NCI-H2107 (cell line): ENCODE results near the gene MAPK8.

Source experiments
- DNase-seq: peaks from one replicate; lab custom pipeline; 2025; lab: John Stamatoyannopoulos, UW

Gene MAPK8

DNA sequence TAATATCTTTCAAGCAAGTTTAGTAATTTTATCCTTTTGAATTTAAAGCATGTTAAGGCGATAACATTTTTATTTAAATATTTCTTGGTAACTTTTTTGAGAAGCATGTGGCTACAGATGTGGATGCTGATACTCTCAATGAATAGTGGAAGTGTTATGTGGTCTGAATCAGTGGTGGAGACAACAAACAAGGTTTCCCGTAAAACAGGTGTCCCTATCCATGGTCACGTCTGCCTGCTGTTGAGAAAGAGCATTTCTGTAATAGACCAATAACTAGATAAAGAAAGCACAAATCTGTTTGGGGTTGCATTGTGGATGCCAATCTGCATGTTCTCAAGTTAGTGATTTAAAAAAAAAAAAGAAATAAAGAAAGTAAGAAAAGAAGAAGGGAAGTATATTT, 13.9 kb upstream of the MAPK8 start:
- DNase-seq: no peak

DNA sequence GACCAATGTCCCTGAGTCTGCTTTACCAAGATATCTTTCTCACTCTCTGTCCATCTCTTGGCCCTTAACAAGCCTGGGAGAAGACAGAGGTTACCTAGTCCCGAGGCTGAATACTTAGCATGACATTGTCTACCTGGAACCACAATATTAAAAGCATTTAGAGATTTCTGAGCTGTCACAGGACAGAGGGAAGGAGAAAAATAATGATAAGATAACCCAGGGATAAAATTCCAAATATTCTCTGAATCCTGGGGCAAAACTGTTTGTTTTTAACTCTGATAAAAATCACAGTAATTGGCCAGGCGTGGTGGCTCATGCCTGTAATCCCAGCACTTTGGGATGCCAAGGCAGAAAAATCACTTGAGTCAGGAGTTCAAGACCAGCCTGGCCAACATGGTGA, 12.0 kb upstream of the MAPK8 start:
- DNase-seq: no peak

DNA sequence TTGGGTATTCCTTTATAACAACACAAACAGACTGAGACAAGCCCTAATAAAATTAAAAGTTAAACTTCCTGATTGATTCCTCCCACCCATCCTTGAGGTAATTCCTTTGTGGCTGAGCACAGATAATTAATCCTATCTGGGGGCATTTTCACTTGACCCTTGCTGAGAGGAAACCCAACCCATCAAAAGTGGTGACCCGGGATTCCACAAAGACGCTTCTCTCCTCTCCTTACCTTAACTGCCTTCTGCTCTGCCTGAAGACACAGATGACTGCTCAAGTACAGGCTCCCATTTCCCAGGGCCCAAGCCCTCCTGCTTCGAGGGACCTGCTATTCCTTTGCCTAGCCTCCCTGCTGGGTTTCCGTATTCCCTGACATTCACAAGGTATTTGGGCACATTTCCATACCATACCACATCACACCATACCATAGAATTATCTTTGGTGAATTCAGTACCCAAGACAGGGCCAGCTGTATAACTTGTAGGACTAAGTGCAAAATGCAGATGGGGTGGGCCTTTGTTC, 9.8 kb upstream of the MAPK8 start:
- no peak for DNase-seq

DNA sequence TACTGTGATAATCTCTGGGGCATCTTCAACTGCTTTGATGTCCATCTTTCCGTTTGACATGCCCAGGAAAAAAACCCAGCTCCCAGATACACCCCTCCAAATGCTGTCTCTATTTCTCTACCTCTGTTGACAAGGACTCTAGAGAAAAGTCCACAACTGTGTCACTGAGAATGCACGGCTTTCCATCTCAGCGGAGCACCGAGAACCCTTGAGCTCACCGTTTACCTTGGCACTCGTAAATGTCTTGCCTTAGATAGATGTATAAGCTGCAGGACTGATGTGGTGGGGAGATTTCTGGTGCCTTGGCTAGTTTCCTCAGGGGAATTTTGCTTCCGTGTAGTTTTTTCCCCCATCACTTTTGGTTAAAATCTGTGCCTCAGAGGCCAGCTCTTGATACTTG, 7.4 kb upstream of the MAPK8 start:
- no peak for DNase-seq

DNA sequence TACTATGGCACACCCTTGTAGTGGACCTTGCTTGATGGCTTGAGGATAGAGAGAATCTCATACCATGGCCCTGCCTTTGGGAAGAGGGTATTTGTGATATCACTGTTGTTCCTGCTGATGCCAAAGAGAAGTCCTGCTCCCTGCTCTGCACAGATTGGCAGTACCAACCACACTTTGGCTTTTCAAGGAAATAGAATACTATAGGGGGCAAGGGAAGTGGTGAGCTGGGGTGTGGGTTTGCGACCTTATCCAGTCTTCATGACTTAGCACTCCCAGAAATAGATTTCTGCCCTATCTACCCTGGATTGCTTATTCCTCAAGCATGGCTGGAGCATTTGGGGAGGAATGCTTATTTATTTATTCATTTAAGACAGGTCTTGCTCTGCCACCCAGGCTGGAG, 6.8 kb upstream of the MAPK8 start:
- no peak for DNase-seq

DNA sequence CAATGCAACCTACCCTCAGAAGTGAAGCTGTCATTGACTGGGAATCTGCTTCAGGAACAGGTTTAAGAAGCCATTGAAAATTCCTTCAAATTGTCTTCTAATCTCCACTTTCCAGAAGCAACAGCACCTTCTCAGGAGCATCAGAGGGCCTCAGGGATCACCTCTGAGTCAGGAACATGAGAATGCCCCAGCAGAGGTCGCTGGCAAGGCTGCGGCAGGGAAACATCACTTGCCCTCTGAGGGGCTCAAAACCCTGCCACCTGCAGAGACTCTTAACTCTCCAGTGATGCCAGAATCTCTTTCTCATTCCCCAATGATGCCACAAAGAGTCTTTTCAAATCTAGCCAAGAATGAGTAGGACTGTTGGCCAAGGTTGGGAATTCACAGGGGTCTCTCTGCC, 5.9 kb upstream of the MAPK8 start:
- no peak for DNase-seq

DNA sequence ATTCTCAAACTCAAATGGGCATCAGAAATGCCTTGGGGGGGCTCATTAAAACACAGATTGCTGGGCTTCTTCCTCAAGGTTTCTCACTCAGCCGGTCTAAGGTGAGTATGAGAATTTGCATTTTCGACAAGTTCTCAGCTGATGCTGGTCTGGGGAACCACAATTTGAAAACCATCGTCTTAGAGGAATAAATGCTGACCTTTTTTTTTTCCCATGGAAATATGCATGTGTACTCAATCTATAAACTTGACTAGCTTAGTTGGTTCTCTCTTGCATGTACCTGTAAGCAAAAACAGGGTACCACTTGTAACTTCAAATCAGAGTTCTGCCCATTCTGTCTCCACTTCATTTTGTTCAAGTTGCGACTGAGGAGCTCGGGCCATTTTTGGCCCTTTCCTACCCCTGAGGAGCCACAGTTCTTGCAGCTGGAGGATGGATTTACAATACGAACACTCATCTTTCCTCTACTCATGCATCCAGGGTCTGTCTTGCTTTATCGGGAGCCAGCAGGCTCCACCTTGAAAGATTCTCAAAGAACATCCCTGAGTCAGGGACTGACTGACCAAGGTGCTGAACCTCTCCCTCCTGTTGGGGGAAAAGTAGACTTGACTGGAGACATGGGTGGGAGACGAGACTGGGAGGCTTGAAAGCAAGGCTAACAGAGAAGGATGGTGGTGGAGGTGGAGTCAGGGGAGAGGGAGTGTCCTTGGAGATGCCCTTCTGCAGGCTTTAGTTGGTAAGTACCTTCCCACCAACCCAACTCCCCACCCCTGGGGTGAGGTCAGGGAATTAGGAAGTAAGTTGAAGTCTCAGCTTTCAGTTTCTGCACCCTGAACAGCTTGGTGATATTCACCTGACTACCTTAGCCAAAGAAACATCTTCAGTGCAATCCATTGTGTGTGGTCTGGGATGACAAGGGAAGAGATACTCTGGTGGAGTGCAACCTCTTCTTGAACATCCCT, 3.7 kb upstream of the MAPK8 start:
- no peak for DNase-seq

DNA sequence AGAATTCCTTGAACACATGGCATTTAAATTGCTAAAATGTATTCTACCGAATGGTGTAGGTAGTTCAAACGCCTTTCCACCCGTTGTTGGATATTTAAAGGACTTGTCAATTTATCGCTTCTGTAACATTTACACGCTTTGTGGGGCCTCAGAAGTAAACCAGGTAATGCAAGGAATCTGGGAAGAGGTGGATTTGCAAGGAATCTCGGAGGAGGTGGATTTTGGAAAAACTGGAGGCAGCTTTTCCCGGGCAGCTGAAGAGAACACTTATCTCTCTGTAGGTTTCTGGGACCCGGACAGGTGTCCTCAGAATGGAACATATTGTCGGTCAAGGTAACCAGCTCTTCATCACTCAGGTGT, 592 bp upstream of the MAPK8 start:
- no peak for DNase-seq

DNA sequence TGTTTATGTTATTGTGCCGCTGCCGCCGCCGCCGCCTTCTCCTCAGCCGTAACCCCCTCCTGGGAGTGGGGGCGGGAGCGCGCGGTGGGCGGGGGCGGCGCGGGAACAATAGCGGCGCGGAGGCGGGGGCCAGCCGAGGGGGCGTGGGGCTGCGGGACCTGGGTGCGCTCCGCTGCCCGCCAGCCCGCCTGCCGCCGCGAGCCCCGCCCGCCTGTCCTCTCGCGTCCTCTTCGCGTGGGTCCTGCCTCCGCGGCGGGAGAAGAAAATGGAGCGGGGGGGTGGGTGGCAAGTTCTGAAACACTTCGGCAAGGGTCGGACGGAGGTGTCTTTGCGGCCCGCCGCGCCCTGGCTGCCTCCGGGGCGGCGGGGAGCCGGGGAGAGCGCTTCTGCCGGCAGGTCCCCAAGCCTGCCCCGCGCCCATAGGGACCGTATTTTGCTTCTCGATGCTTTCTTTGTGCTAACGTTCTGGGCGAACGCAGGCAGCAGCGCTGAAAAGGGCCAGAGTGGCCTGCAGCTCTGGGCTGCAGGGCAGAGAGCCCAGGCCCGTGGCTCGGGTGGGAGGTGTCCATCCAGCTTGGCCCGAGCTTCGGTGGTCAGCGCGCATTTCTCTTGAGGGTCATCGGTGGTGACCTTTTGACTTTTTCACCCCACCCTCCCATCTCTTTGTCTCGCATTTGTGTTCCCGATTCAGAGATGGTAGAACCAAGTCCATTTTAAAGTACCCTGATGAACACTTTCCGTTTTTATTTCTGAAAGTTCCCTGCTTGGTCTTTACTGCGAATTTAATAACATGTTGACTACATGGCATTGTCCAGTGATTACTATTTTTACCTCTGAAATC, 613 bp downstream of the MAPK8 start:
- peak; percentile 8 for DNase-seq

DNA sequence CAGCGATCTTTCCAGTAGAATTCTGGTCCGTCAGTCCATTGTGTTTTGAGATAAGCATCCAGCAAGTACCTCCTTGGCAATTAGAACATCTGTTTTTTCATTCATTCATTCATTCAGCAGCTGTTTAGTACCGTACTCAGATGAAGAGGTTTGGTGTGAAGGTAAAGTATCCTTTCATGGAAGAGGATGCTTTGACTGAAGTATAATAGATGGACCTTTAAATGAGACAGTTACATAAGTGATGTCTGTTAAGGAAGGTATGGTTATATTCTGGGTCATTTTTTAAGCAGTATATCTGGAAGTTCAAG, 1.2 kb downstream of the MAPK8 start:
- no peak for DNase-seq

DNA sequence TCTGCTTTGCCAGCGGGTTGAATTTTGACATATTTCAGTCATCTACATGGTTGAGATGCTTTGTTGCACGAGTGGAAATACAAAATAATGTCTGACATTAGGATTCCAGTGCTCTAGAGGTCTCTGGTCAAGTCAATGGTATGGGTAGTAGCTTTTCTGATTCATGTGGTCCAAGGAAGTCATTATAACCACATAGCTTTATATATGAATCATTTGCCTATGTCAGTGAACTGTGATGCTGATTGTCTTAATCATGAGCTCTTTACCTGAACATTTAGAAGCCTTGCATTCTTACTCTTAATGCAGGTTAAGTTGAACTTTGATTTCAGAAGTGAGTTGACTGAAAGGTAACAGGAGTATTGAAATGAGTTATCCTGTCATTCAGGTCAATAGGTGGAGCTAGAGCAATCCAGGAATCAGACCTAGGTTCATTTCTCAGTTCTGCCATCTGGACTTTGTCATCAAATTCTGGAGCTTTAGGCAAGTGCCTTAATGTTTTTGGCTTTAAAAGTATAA, 3.3 kb downstream of the MAPK8 start:
- no peak for DNase-seq

DNA sequence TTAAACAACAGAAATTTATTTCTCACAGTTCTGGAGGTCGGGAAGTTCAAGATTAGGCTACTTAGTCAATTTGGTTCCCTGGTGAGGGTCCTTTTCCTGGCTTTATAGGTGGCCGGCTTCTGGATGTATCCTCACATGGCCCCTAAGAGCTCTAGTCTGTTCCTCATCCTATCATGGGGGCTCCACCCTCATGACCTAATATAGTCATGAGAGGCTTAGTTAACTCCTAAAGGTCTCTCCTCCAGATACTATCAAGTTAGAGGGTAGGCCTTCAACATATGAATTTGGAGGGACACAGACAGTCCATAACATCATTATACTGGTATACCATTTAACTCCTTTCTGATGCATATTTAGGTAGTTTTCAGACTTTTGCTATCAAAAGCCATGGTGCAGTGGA, 7.6 kb downstream of the MAPK8 start:
- no peak for DNase-seq

DNA sequence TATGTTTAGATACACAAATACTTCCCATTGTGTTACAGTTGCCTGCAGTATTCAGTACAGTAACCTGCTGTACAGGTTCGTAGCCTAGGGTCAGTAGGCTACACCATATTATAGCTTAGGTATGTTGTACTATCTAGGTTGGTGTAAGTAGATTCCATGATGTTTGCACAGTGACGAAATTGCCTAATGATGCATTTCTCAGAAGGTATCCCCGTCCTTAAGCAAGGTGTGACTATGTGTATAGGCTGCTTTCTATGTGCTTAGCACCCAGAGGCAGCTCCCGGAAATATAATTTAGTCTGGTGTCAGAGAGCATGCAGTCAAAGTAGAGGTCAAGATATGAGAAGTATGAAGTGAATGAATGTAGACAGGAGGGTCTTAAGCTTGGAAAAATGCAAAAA, 9.8 kb downstream of the MAPK8 start:
- DNase-seq: no peak

DNA sequence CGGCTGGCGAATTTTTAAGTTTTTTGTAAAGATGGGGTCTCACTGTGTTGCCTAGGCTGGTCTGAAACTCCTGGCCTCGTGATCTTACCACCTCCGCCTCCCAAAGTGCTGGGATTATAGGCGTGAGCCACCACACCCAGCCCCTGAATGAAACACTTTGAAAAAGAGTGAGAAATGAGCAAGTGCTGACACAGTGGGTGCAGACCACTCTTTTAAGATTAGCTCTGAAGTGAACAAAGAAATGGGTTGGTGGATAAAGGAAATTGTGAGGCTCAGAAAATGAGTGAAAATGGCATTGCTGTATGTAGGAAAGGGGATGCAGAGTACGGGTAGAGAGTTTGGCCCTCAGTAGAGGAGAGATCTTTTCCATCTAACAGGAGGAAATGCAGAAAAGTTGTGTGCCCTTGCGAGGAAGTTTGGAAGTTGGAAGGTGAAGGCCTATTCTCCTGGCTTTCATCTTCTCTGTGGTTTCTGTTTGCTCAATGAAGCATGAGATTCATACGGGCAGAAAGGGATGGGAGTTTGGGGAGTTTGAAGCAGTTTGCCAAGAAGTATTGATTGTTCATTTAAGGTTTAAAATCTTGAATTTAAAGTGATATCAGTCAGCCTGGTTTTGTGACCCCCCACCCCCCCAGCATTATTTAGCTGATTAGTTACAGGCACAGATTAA, 11.0 kb downstream of the MAPK8 start:
- DNase-seq: no peak

DNA sequence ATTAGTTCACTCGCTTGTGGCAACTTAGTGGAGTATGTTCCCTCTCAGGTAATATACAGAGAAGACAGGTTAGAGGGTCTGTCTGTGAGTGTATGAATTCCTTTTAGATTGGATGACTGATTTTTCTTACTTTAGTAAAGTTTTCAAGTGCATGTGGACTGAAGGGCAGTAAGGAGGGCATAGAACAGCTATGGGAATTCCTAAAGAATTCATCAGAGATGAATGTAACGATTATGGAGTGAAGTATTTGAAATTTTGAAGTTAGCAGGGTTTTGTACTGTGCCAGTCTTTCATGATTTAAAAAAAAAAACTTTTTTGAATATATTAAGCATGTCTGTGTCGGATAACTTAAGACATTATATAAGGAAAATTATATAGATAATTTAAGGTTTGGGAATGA, 15.5 kb downstream of the MAPK8 start:
- no peak for DNase-seq

DNA sequence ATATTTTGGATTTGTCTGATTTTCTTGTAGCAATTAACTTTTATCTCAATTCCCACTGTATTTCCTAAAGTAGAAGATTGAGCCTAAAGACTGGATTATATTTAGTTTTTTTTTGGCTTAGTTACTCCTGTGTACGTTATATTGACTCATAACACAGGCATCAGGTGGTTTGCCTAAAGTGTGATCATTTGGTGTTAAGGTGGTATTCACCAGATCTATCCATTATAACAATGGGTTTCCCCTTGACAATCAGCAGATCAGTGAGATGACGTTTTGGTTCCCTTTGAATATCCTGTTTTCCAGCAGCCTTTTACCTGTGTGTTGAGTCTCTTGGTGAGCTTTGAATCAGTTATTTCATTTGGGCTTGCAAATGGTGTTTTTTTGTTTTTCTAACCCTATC, 18.1 kb downstream of the MAPK8 start:
- no peak for DNase-seq

DNA sequence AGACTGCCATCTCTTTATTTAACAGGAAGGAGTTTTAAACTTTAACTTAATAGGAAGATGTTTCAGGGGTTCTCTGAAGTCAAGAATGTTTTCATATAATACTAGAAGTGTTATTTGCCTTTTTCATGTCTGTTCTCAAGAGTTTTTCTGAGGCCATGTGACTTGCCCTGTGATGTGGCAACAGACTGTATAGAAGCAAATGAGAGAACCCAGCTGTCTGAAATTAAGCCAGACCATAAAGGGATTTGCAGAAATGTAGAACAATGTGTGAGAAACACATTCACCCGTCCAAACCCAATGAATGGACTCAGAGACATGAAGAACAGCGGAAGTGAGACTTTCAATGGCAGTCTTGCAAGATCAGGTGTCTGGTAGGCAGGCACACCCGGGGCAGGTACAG, 23.8 kb downstream of the MAPK8 start:
- DNase-seq: no peak

DNA sequence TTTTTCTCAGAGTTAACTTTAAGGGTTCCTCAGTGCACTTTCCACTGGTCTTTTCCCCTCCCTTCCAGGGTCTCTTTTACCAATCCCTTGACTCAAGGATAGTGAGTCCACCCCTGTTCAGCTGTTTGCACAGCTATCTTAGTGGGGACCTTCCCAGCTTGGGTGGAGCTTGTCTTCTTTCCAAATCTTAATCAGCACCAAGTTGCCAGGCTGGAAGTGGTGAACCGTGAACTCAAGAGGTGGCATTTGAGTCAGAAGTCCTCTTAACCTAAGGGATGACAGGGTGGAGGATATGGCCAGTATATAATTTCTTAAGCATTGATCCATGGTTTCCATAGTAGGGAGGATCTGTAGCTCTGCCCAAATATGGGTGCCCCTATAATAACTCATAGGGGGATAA, 25.0 kb downstream of the MAPK8 start:
- DNase-seq: no peak

DNA sequence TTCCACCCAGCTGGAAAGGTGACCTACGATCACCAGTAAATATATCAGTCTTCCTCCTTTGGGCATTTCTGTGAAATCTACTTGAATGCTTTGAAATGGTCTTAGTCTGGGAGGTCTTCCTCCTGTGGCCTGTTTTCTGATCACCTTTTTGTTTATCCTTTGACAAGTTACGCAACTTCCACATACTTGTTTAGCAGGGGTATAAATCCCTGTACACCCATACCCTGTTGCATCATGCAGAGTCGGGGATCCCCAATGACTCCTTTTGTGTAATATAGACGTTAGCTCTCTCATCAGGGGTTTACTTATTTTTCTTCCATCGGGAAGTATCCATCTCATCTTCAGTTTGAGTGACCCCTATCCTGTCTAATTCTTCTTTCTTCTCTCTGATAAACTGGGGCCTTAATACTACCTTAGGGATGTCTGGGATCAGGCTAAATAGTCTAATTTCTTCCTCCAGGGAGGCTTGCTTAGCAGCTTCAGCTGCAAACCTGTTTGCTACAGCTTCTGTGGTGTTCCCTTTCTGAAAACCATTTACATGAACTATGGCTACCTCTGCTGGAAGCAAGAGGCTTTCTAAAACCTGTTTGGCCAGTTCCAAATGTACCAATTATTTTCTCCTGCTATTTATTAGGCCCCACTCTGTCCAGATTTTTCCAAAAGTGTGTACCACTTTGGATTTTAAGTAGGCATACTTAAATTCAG, 25.8 kb downstream of the MAPK8 start:
- DNase-seq: no peak

DNA sequence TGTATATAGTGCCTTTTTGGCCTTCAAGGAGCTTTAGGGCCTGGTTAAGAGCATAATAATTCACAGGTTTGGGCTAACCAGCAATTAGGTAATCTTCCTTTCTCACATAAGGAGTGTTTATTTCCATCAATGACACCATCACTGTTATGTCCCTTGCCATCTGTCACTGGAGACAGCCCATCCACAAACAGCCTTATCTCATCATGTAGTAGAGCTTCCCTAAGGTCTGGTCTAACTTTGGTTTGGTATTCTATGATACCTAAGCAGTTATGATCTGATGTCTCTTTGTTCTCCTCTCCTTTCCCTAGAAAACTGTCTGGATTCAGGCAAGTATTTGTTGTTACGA, 26.4 kb downstream of the MAPK8 start:
- DNase-seq: no peak

DNA sequence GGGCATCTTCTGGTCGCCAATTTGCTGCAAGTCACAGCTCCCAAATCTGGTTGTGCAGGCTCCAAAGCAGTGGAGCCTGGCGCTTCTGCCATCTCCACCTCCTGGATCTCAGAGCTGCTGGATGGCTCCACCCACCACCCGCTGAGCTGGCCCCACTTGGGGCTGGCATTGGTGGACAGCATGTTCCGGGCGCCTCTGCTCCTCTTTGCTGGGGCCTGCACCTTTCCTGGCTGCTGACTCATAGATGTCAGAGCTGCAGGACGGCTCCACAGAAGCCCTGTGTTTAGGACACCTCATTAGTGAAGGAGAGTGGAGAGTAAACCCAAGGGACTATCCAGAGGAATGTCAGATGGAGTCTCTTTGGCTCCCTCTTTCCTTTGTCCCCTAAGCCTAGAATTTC, 27.4 kb downstream of the MAPK8 start:
- DNase-seq: no peak

DNA sequence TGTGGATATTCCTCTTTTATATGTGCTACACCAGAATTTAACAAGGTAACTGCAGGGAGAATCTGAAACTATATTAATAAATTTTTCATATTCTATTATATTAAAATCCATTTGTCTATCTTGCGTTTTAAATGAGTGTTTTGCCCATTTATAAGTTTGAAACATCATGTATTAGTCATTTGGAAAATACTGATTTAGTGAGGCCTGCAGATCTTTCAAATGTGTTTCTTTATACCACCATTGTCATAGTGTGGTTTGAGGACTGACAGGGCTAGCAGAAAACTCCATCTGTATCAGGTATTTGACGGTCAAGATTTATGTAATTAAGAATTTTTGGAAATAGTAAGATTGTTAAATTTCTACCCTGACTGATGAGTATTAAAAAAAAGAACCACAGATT, 29.3 kb downstream of the MAPK8 start:
- no peak for DNase-seq
